HFFc6 (cell line): ENCODE results near the gene PKP4. TPM values are rescaled to one million over a fixed set of nuclear protein-coding genes. Genes with fewer than 3 reads are reported as not detected.

Experiments used
- DNase-seq: peaks from one replicate; pipeline ENCODE4 v3.0.0-alpha.2; 2018
- H3K27ac Mint-ChIP-seq: 2 replicates; pipeline ENCODE4 v1.8.0; 2020; ENCODE audit warnings: mild to moderate bottlenecking, mixed read lengths
- H3K27me3 Mint-ChIP-seq: 2 replicates; pipeline ENCODE4 v1.8.0; 2021; ENCODE audit warnings: mild to moderate bottlenecking, moderate library complexity, mixed read lengths; ENCODE audit not compliant: insufficient read depth
- H3K36me3 Mint-ChIP-seq: 2 replicates; pipeline ENCODE4 v1.8.0; 2021; ENCODE audit warnings: low read depth, mixed read lengths
- H3K4me1 Mint-ChIP-seq: 2 replicates; pipeline ENCODE4 v1.8.0; 2020; ENCODE audit warnings: low read depth, mixed read lengths
- H3K4me3 Mint-ChIP-seq: 2 replicates; pipeline ENCODE4 v1.8.0; 2020; ENCODE audit warnings: mild to moderate bottlenecking, moderate library complexity, mixed read lengths
- H3K9me3 Mint-ChIP-seq: 2 replicates; pipeline ENCODE4 v1.8.0; 2020; ENCODE audit warnings: mild to moderate bottlenecking, mixed read lengths
- CTCF ChIP-seq: fragments of 200-600 bp; sonication (generic); IDR thresholded peaks from 2 replicates; pipeline ENCODE4 v1.5.0; 2021; ENCODE audit warnings: antibody characterized with exemption, mild to moderate bottlenecking
- total RNA-seq, 6 experiments: library from RNA; stranded (reverse); fragmentation: NEBNext Ultra II Directional; extraction: Animal tissue kit (Norgen Biotek cat#: 25700); gene quantifications; 2 replicates in 1 of 6; 3 replicates in 5 of 6; pipeline ENCODE4 v1.2.3, GENCODE V29; 2021

PKP4 gene
- total RNA-seq, 6 experiments from 2014 or later: 35.9 to 48.9 (median 43.5) TPM

GRCh38 chr2:158513841-158514240 lies 57.1 kb downstream of the PKP4 start:
- no peak overlapping the region for H3K27ac Mint-ChIP-seq
- peaks cover 13% of the 10 kb centered on the region for H3K36me3 Mint-ChIP-seq
- no peaks in the 10 kb centered on the region for H3K27me3 Mint-ChIP-seq
- TF ChIP-seq CTCF: no peak
- no peak overlapping the region for H3K4me3 Mint-ChIP-seq
- no peaks in the 10 kb centered on the region for H3K9me3 Mint-ChIP-seq
- no peak for DNase-seq
- peaks cover 38% of the 10 kb centered on the region for H3K4me1 Mint-ChIP-seq

- H3K36me3 Mint-ChIP-seq: peaks cover 21% of the 10 kb centered on the region
- H3K4me1 Mint-ChIP-seq: peaks cover 21% of the 10 kb centered on the region
- DNase-seq: no peak
- H3K9me3 Mint-ChIP-seq: no peaks in the 10 kb centered on the region
- TF ChIP-seq CTCF: no peak
- H3K27ac Mint-ChIP-seq: peak overlapping the region; percentile 35; the same call in 1 of the 2 replicates
- no peak overlapping the region for H3K4me3 Mint-ChIP-seq
- no peaks in the 10 kb centered on the region for H3K27me3 Mint-ChIP-seq
Observed at GRCh38 chr2:158518084-158518483, 61.3 kb downstream of the PKP4 start.

- no peak for DNase-seq
Observed at GRCh38 chr2:158519481-158519880, 62.7 kb downstream of the PKP4 start.

GRCh38 chr2:158529379-158530259 lies 72.9 kb downstream of the PKP4 start:
- Mint-ChIP-seq H3K4me1 (peaks cover 31% of the 10 kb centered on the region), H3K4me3 (peak overlapping the region; percentile 63), H3K9me3 (no peaks in the 10 kb centered on the region), H3K36me3 (no peaks in the 10 kb centered on the region), H3K27me3 (peaks cover 2% of the 10 kb centered on the region; the same call in 1 of the 2 replicates), H3K27ac (peak overlapping the region; percentile 87)
- no peak for TF ChIP-seq CTCF
- DNase-seq: peak; percentile 79

More at GRCh38 chr2:158519481-158519880, 62.7 kb downstream of the PKP4 start:
- no peak overlapping the region for H3K4me3 Mint-ChIP-seq
- no peak for TF ChIP-seq CTCF
- no peaks in the 10 kb centered on the region for H3K9me3 Mint-ChIP-seq
- peaks cover 21% of the 10 kb centered on the region for H3K4me1 Mint-ChIP-seq
- no peaks in the 10 kb centered on the region for H3K27me3 Mint-ChIP-seq
- peak overlapping the region; percentile 3; the same call in 1 of the 2 replicates for H3K27ac Mint-ChIP-seq
- H3K36me3 Mint-ChIP-seq: peaks cover 9% of the 10 kb centered on the region

- Mint-ChIP-seq H3K36me3 (no peaks in the 10 kb centered on the region), H3K27me3 (peaks cover 2% of the 10 kb centered on the region; the same call in 1 of the 2 replicates), H3K27ac (peak overlapping the region; percentile 7; the same call in 1 of the 2 replicates), H3K4me3 (no peak overlapping the region), H3K4me1 (peaks cover 31% of the 10 kb centered on the region), H3K9me3 (no peaks in the 10 kb centered on the region)
- DNase-seq: no peak
- TF ChIP-seq CTCF: 0 out of 2 replicates have a peak, but pooled peaks have one; percentile 19
Observed at GRCh38 chr2:158530829-158531228, 74.1 kb downstream of the PKP4 start.
